Nucleus accumbens (tissue), 56 donors: ENCODE measurements around the gene UVRAG.
"Not testable (repeated sequence)": the region's sequence is repeated elsewhere in the genome, so short reads cannot be mapped to it uniquely, and the experiment has no call there.

Experiments used
- DNase-seq, 56 donors: peaks; one replicate each; lab custom pipeline; 2025; lab: John Stamatoyannopoulos, UW

The UVRAG gene

GRCh38 chr11:75873417-75874221 is 58.6 kb downstream of the UVRAG start:
- peak in 14 of 56 donors; percentile 10 to 62 (median 32) for DNase-seq

- no peak for DNase-seq
These were observed 59.8 kb downstream of the UVRAG start for GRCh38 chr11:75874684-75875341.

- peak in 1 of 56 donors; percentile 18 for DNase-seq
These were observed 62.3 kb downstream of the UVRAG start for GRCh38 chr11:75877327-75877726.

GRCh38 chr11:75877931-75878330 is 62.9 kb downstream of the UVRAG start:
- DNase-seq = not testable (repeated sequence)

DNA sequence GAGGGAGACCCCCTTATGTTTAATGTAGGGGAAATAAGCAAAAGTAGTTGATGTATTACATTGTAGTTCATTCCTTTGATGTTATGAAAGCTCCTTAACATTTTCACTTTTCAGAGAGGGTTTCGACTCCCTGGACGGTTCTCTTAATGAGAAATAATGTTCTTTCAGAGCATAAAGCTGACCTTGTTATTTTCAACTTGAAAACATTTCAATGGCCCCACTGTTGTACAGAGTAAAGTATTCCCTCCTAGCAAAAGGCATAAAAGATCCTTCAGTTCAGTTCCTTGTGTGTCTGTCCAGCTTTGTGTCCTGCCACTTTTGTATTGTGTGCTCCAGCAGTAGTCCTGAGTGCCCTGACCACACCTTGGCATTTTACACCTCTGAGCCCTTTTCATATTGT is 63.9 kb downstream of the UVRAG start:
- DNase-seq = peak in 1 of 56 donors; percentile 19

DNA sequence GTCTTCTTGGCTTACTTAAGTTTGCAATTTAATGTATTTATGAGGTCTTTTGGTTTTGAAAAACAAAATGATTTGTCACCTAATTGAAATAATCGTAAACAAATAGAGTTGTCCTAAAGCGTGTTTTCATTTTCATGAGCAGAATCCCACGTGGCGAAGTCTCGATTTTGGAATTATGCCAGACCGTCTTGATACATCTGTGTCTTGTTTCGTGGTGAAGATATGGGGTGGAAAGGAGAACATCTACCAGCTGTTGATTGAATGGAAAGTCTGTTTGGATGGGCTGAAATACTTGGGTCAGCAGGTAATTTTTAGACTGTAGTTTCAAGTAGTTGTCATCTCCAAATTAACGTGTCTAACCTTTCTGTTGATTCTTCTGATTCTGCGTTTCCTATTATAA is 64.7 kb downstream of the UVRAG start:
- DNase-seq = no peak

- not testable (repeated sequence) for DNase-seq
These were observed 65.3 kb downstream of the UVRAG start for GRCh38 chr11:75880343-75880742.

- DNase-seq = no peak
These were observed 69.3 kb downstream of the UVRAG start for GRCh38 chr11:75884321-75884720.

- DNase-seq = no peak
These were observed 73.4 kb downstream of the UVRAG start for GRCh38 chr11:75888416-75888815.

DNA sequence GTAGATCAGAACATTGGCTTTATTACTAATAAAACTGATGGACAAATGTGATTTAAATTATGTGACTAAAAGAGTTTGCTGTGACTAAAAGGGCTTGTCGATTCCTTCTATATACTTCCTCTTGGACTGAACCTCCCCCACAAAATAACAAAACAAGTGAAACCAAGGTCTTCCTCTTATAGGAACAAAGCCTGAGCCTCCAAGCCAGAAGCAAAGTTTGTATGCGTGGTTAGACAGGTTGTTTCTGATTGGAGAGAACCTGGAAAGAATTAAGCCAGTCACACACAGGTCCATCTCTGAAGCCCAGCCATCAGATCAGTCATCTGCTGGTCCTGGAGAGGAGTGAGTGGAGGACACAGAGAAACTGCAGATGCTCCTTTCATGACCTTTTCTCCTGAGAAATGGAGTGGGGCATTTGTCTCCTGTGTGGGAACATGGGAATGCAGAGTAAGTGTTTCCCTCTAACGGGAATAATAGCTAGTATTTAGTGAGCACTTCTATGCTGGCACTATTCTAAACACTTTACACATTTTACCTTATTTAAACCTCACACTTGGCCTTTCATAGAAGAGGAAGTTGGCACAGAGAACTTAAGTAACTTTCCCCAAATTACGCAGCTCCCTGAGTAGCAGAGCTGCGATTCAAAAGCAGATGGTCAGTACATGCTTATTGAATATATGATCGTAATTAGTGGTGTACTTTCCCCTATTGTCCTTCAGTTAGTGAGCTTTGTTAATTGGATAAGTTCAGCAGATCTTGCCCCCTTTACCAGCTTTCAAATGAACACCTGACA is 77.1 kb downstream of the UVRAG start:
- peak in 1 of 56 donors; percentile 1 for DNase-seq

DNA sequence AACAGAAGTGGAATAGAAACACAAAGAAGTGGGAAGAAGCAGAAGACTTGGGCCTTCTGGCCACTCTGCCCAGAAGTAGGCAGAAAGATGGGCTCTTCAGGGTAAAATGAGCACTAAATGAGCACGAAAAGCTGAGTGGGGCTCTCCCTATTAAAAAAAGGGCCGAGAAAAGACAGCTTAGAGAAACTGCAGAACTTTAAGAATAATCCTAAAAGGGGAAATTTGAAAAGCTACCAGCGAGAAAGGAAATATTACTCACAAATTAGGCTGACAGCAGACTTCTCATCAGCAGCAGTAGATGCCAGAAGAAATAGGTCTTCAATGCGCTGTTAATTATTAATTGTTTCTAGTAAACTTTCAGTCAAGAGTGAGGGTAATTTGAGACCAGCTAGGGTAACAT is 78.2 kb downstream of the UVRAG start:
- no peak for DNase-seq

- no peak for DNase-seq
These were observed 79.1 kb downstream of the UVRAG start for GRCh38 chr11:75894036-75894585.

GRCh38 chr11:75896843-75897419 is 81.9 kb downstream of the UVRAG start:
- no peak for DNase-seq

DNA sequence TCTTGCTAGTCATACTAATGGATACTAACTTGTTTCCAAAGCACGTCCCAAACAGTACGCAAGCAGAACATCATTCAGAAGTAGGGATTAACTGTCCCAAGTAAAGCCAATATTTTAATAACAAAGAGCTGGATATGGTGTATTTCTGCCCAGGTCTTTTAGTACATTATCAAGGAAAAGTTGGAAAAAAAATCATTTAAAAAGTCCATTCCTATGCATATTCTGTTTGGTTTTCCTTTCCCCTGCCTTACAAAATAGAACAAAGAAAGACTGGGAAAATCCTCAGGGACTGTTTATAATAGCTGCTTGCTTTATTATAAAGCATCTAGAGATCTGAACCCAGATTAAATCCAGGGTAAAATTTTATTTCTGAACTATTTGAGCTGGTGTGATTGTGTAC is 83.9 kb downstream of the UVRAG start:
- DNase-seq = no peak

DNA sequence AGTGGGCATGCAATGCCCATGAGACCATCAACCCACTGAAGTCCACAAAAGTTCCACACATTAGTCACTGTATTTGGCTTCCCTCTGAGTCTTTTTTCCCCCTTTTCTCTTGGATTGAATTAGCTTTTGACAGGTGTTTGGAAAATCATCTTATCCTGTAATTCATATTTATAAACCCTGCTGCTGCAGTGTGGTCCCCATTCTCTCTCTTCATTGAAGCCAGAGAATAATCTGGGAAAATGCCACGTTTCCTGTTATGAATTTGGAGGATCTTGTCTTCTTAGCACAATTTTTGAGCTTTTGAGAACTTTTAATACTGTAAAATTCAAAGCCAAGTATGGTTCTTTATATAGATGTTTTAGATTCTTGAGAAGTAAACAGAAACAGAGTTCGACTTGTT is 84.8 kb downstream of the UVRAG start:
- no peak for DNase-seq

- DNase-seq = no peak
These were observed 85.8 kb downstream of the UVRAG start for GRCh38 chr11:75900848-75901247.

DNA sequence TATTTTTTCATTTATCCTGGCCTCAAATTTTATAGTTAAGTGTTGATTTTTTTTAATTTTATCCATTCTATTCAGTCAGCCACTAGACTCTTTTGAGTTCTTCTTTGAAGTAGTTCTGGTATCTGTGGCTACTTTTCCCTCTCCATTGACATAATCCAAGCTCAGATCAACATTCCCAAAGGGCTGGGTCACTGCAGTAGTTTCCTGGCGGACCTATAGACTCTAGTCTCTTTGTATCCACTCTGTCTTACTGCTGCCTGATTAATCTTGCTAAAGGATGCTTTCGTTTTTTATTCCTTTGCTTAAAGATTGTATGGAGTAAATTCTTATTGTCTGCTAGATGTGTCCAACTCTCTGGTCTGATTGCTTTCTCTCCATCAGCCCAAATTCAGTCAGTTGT is 87.6 kb downstream of the UVRAG start:
- DNase-seq = no peak

DNA sequence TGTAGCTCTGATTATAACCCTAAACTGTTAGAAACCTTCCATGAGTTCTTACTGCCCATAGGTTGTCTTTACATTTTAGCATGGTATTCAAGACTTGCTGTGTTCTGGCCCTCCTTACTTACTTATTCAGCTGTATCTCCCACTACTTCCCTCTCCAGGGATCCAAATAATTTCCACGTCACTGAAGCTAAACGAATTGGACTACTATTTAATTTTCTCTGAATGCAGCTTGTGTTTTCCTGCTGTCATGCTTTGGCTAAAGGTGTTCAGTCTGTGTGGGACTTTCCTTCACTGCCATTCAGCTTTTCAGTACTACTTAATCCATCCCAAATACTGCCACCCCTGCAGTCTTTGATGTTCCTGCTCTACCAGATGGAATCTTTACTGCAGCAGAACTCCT is 88.3 kb downstream of the UVRAG start:
- DNase-seq = no peak

GRCh38 chr11:75905434-75905833 is 90.4 kb downstream of the UVRAG start:
- DNase-seq = no peak

- no peak for DNase-seq
These were observed 93.0 kb downstream of the UVRAG start for GRCh38 chr11:75907906-75908527.
